Tibial artery (tissue), 4 donors: ENCODE data around the gene RNF7.

Source experiments
- DNase-seq, 2 donors: peaks; one replicate each; pipeline ENCODE4 v3.0.0-alpha.2; 2019
- H3K27ac ChIP-seq, 2 donors: fragments of 200-600 bp; sonication (generic) in 1 of 2; 1 replicate in 1 of 2; 2 replicates in 1 of 2; pipeline ENCODE4 v1.5.1; 2018 to 2019; ENCODE audit warnings: mild to moderate bottlenecking in 1 of 2
- H3K27me3 ChIP-seq, 2 donors: fragments of 200-600 bp; sonication (generic) in 1 of 2; one replicate each; pipeline versions ENCODE4 v1.5.1 to v1.6.0; 2016 to 2019
- H3K36me3 ChIP-seq, 3 donors: fragments of 200-600 bp; sonication (generic) in 2 of 3; one replicate each; pipeline ENCODE4 v1.5.1; 2016 to 2019; ENCODE audit warnings: mild to moderate bottlenecking in 2 of 3
- H3K4me1 ChIP-seq, 4 donors: fragments of 200-600 bp; sonication (generic) in 2 of 4; 1 replicate in 3 of 4; 2 replicates in 1 of 4; pipeline ENCODE4 v1.5.1; 2016 to 2019
- H3K4me3 ChIP-seq, 2 donors: fragments of 200-600 bp; sonication (generic) in 1 of 2; 1 replicate in 1 of 2; 2 replicates in 1 of 2; pipeline ENCODE4 v1.5.1; 2018 to 2019; ENCODE audit warnings: mild to moderate bottlenecking in 2 of 2
- H3K9me3 ChIP-seq, 3 donors: fragments of 200-600 bp; sonication (generic) in 1 of 3; one replicate each; pipeline ENCODE4 v1.5.1; 2016 to 2019
- CTCF ChIP-seq, 2 experiments: fragments of 200-600 bp in 1 of 2; fragments of 450-650 bp in 1 of 2; IDR thresholded peaks; one replicate each; pipeline ENCODE4 v1.5.1; 2017 to 2019; ENCODE audit warnings: antibody characterized with exemption in 2 of 2, mild to moderate bottlenecking in 1 of 2, moderate library complexity in 1 of 2
- intact Hi-C: fragments of 100-400 bp; cut with DNase I; formaldehyde crosslinking; loops from one replicate; pipeline ENCODE4 v1.15.0; 2023; ENCODE audit warnings: low total_unique reads

Gene RNF7

GRCh38 chr3:141764045-141764444 is 25.9 kb downstream of the RNF7 start:
- Histone ChIP-seq H3K4me1 (no peaks in the 10 kb centered on the region), H3K27me3 (no peaks in the 10 kb centered on the region), H3K4me3 (no peak overlapping the region), H3K36me3 (no peaks in the 10 kb centered on the region), H3K27ac (no peak overlapping the region), H3K9me3 (no peaks in the 10 kb centered on the region)
- no peak for TF ChIP-seq CTCF (IDR thresholded peaks at IDR 0.05)
- DNase-seq = no peak
- intact Hi-C loops = no loop called here

GRCh38 chr3:141764465-141764864 is 26.4 kb downstream of the RNF7 start:
- H3K36me3 ChIP-seq = no peaks in the 10 kb centered on the region
- no peak overlapping the region for H3K27ac ChIP-seq
- intact Hi-C loops = no loop called here
- H3K4me3 ChIP-seq = no peak overlapping the region
- no peak for DNase-seq
- H3K27me3 ChIP-seq = no peaks in the 10 kb centered on the region
- H3K4me1 ChIP-seq = no peaks in the 10 kb centered on the region
- TF ChIP-seq CTCF (IDR thresholded peaks at IDR 0.05) = no peak
- no peaks in the 10 kb centered on the region for H3K9me3 ChIP-seq

GRCh38 chr3:141764986-141765385 is 26.9 kb downstream of the RNF7 start:
- Histone ChIP-seq H3K4me1 (no peaks in the 10 kb centered on the region), H3K36me3 (no peaks in the 10 kb centered on the region), H3K4me3 (no peak overlapping the region), H3K27me3 (no peaks in the 10 kb centered on the region), H3K9me3 (no peaks in the 10 kb centered on the region), H3K27ac (no peak overlapping the region)
- no peak for TF ChIP-seq CTCF (IDR thresholded peaks at IDR 0.05)
- DNase-seq = no peak
- intact Hi-C loops = no loop called here

- Histone ChIP-seq H3K27ac (no peak overlapping the region), H3K27me3 (no peaks in the 10 kb centered on the region), H3K4me1 (no peaks in the 10 kb centered on the region), H3K9me3 (no peaks in the 10 kb centered on the region), H3K4me3 (no peak overlapping the region), H3K36me3 (no peaks in the 10 kb centered on the region)
- no peak for DNase-seq
- intact Hi-C loops = no loop called here
- TF ChIP-seq CTCF (IDR thresholded peaks at IDR 0.05) = no peak
Measured at GRCh38 chr3:141767066-141767465, 29.0 kb downstream of the RNF7 start.

GRCh38 chr3:141769221-141769894 is 31.3 kb downstream of the RNF7 start:
- Histone ChIP-seq H3K36me3 (no peaks in the 10 kb centered on the region), H3K4me3 (no peak overlapping the region), H3K4me1 (no peaks in the 10 kb centered on the region), H3K9me3 (no peaks in the 10 kb centered on the region), H3K27me3 (no peaks in the 10 kb centered on the region), H3K27ac (no peak overlapping the region)
- no peak for TF ChIP-seq CTCF (IDR thresholded peaks at IDR 0.05)
- DNase-seq = no peak
- intact Hi-C loops = no loop called here

GRCh38 chr3:141773676-141774075 is 35.6 kb downstream of the RNF7 start:
- Histone ChIP-seq H3K36me3 (no peaks in the 10 kb centered on the region), H3K4me3 (no peak overlapping the region), H3K4me1 (no peaks in the 10 kb centered on the region), H3K27ac (no peak overlapping the region), H3K9me3 (no peaks in the 10 kb centered on the region), H3K27me3 (no peaks in the 10 kb centered on the region)
- intact Hi-C loops = no loop called here
- no peak for DNase-seq
- no peak for TF ChIP-seq CTCF (IDR thresholded peaks at IDR 0.05)
